ENCODE measurements around the gene PAK1. TPM values are rescaled to one million over a fixed set of nuclear protein-coding genes. Genes with fewer than 3 reads are reported as not detected.
"Not testable (repeated sequence)": the region's sequence is repeated elsewhere in the genome, so short reads cannot be mapped to it uniquely, and the experiment has no call there.

Gene PAK1
- total and polyA plus RNA-seq, 2 donors (not counting 3 experiments of a cell fraction or from before 2014, with no cell fraction given), result 5.6 to 12.9 TPM

DNA sequence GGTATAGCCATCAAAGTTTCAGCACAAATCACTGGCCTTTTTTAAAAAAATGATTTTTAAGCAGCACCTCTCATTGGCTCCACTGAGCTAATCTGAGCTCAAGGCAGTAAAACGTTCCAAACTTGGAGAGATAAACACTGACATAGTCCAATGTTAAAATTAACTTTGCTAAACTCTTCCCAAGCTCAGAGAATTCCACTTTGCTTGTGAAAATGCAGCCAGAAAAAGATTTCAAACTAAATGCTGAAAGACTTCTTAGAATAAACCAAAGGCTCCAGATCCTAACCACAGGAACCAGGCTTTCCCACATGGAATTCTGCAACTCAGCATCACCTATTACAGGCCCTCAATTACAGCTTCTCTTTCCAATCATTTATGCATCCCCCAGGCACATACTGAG is 87.7 kb downstream of the PAK1 start:
- Histone ChIP-seq H3K9me1 (replicated peaks; ENCODE audit: control insufficient read depth, extremely low read depth, insufficient read depth, low read length) (no peaks in the 10 kb centered on the region), H3K9ac (replicated peaks; ENCODE audit: extremely low read depth, insufficient read depth, low read length) (no peak overlapping the region), H3K9me3 (replicated peaks; ENCODE audit: control insufficient read depth, insufficient read depth, low read length) (no peaks in the 10 kb centered on the region), H3K4me3 (replicated peaks in 1 of 3; ENCODE audit: insufficient read depth in 1 of 3, low read depth in 1 of 3, low read length in 3 of 3) (no peak overlapping the region), H2AFZ (ENCODE audit: low read depth, low read length) (no peak overlapping the region), H3K27me3 (ENCODE audit: control insufficient read depth in 2 of 2, insufficient read depth in 2 of 2, low read length in 2 of 2) (no peaks in the 10 kb centered on the region), H3K36me3 (ENCODE audit: control insufficient read depth in 2 of 2, extremely low read depth in 1 of 2, insufficient read depth in 2 of 2, low read length in 2 of 2) (no peaks in the 10 kb centered on the region), H3K4me1 (ENCODE audit: control insufficient read depth, extremely low read depth, insufficient read depth, low read length) (peaks cover 6% of the 10 kb centered on the region), H3K79me2 (ENCODE audit: control insufficient read depth, insufficient read depth, low read length) (no peaks in the 10 kb centered on the region), H4K20me1 (replicated peaks; ENCODE audit: control insufficient read depth, extremely low read depth, insufficient read depth, low read length) (no peaks in the 10 kb centered on the region), H3K4me2 (ENCODE audit: insufficient read depth, low read length) (no peak overlapping the region), H3K27ac (ENCODE audit: insufficient read depth, low read depth, low read length) (no peak overlapping the region)
- dilution Hi-C loops (cut with MboI; ENCODE audit: extremely low pct_ligation_motif_present, low sequenced_read_pairs), result no loop called here
- ChIA-PET POLR2A (no interaction called here), CTCF (interaction anchor here (0.9 to 2.0 kb wide), 2 partner anchors 11 to 13 kb away, joined by 3 to 6 read pairs; no protein-coding TSS in a partner anchor)
- TF ChIP-seq MAX (IDR thresholded peaks at IDR 0.05; ENCODE audit: insufficient read depth, insufficient read length) (no peak), JUN (IDR thresholded peaks at IDR 0.05; ENCODE audit: borderline replicate concordance, insufficient read depth, insufficient read length, low read depth) (no peak), POLR2AphosphoS5 (IDR thresholded peaks at IDR 0.05; ENCODE audit: insufficient read depth, low read depth, low read length) (no peak), FOS (IDR thresholded peaks at IDR 0.05; ENCODE audit: borderline replicate concordance, insufficient read depth, low read length) (no peak), POLR2A (IDR thresholded peaks at IDR 0.05; ENCODE audit: low read depth, low read length) (no peak), EZH2 (IDR thresholded peaks at IDR 0.05; ENCODE audit: borderline replicate concordance, low read depth, low read length, severe bottlenecking) (no peak), CTCF (IDR thresholded peaks at IDR 0.05; ENCODE audit: extremely low read depth in 1 of 2, insufficient read depth in 1 of 2, low read depth in 1 of 2, low read length in 2 of 2) (no peak), MYC (IDR thresholded peaks at IDR 0.05; ENCODE audit: low read depth, low read length) (no peak), GATA2 (IDR thresholded peaks at IDR 0.05; ENCODE audit: insufficient read depth, insufficient read length, low read depth, low read length) (no peak)
- intact Hi-C loops (cut with micrococcal nuclease), result no loop called here
- no TSS peak for BruUV-seq (replicated peaks)
- DNase-seq (ENCODE audit: low read depth, low spot score) (no peak), FAIRE-seq (no peak)

GRCh38 chr11:77385255-77385771 is 88.6 kb downstream of the PAK1 start:
- H3K9me1 ChIP-seq (replicated peaks; ENCODE audit: control insufficient read depth, extremely low read depth, insufficient read depth, low read length); H3K27ac ChIP-seq (ENCODE audit: insufficient read depth, low read depth, low read length); POLR2A ChIA-PET; H3K27me3 ChIP-seq (ENCODE audit: control insufficient read depth in 2 of 2, insufficient read depth in 2 of 2, low read length in 2 of 2); H3K4me2 ChIP-seq (ENCODE audit: insufficient read depth, low read length); FAIRE-seq; H4K20me1 ChIP-seq (replicated peaks; ENCODE audit: control insufficient read depth, extremely low read depth, insufficient read depth, low read length); H3K79me2 ChIP-seq (ENCODE audit: control insufficient read depth, insufficient read depth, low read length); H2AFZ ChIP-seq (ENCODE audit: low read depth, low read length); H3K4me1 ChIP-seq (ENCODE audit: control insufficient read depth, extremely low read depth, insufficient read depth, low read length); DNase-seq (ENCODE audit: low read depth, low spot score); H3K9me3 ChIP-seq (replicated peaks; ENCODE audit: control insufficient read depth, insufficient read depth, low read length); H3K4me3 ChIP-seq (replicated peaks in 1 of 3; ENCODE audit: insufficient read depth in 1 of 3, low read depth in 1 of 3, low read length in 3 of 3); BruUV-seq (replicated peaks); H3K36me3 ChIP-seq (ENCODE audit: control insufficient read depth in 2 of 2, extremely low read depth in 1 of 2, insufficient read depth in 2 of 2, low read length in 2 of 2); H3K9ac ChIP-seq (replicated peaks; ENCODE audit: extremely low read depth, insufficient read depth, low read length); intact Hi-C loops (cut with micrococcal nuclease); dilution Hi-C loops (cut with MboI; ENCODE audit: extremely low pct_ligation_motif_present, low sequenced_read_pairs): not testable (repeated sequence)
- CTCF ChIA-PET, result interaction anchor here (0.9 to 2.0 kb wide), 3 partner anchors 10 to 190 kb away, joined by 3 to 6 read pairs (median 4); no protein-coding TSS in a partner anchor

All from endothelial cell of umbilical vein (primary cell).